ENCODE data around the gene CLIP4.

CLIP4 gene

DNA sequence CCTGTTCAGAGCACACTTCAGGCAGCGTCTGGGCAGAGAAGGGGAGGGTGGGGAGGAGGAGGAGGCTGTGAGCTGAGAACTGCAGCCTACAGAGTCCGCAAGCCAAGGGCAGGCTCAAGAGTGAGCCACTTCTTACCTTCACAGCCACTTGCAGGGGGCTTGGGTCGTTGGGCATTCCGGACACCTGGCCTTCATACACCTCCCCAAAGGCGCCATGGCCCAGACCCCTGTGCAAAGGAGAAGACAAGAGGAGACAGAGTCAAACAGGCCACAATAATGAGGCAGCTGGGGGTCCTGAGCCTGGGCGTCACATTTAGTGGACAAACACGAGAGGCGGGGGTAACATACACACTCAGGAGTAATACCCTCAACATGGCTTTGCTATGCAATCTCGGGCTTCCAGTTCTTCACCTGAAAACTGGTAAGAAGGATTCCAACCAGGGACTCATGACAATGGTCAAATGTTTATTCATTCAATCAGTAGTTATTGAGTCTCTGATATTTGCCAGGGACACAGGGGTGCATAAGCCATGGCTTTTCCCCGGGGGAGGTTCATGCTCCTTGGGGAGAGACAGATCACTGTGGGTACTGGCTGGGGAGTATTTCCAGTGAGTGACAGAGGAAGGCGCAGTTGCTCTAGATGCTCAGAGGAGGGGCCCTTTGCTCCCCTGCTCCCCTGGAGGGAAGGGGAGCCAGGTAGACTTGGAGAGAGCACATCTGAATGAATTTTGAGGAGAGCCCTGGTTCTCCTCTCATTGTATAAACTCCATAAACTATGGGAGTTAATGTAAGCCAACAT is 107.4 kb downstream of the CLIP4 start:
- no peak for DNase-seq (ENCODE audit: low spot score)

DNA sequence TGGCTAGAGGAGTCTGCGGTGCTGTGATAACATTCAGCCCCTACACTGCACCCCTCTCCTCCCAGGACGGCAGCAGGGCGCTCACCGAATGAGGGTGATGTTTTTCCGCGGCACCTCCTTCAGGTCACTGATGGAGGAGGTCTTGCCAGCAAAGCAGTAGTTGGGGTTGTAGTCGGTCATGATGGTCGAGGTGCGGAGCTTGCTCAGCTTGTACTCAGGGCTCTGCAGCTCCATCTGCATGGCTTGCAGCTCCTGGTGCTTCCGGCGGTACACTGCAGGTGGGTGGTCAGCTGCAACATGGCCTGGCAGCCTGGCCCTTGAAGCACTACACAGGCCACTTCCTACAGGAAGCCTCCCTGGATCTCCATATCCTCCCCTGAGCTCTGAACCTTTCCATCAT is 108.0 kb downstream of the CLIP4 start:
- no peak for DNase-seq (ENCODE audit: low spot score)

DNA sequence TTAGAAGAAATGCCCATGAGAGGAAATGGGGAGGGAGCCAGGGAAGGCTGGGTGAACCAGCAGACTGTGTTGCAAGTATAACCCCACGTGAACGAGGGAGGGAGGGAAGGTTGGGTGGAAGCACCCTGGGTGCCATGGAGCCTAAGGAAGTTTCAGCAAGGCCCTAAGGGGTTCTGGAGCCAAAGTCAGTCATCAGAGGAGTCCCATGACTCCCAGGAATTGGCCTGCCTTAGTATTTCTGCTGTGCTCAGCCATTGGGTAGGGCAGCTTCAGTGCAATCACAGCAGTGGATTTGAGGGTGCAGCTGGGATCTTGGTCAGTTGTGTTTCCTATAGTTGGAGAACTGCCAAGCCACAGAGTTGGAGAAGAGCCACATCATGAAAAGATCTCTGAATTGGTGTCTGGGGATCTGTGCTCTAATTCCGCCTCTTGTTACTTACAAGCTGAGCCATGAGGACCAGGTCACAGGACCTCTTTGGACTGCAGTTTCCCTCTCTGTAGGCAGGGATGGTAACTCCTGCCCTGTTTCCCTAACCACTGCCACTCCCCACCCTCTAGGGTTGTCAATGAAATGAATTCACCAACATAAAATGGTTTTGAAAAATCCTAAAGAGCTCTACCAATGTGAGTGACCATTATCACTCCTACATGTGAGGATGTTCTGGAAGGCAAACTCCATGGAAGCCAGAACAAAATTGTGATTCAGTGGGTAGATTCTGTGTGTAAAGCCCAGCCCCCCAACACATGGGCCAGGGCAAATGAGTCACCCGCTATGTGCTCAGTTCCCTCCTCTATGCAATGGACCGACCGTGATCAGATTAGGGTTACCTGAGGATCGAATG is 108.9 kb downstream of the CLIP4 start:
- peak; percentile 58 for DNase-seq (ENCODE audit: low spot score)

GRCh38 chr2:29224693-29225551 is 109.7 kb downstream of the CLIP4 start:
- no peak for DNase-seq (ENCODE audit: low spot score)

DNA sequence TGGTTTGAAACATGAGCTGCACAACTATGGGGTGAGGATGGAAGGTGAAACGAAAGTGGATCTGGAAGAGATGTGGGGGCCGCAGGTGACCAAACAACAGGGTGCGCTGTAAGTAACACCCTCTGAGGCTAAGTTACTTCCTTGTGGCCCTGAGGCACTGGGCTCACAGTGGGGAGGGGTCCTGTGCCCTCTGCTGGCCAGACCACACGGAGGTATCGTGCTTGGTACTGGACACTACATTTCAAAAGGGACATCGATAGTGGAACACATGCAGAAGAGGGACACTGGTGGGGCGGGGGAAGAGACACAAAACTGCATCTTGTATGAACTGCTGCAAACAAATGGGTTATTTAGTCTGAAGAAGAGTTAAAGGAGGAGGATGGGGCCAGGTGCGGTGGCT is 110.6 kb downstream of the CLIP4 start:
- DNase-seq (ENCODE audit: low spot score): no peak

DNA sequence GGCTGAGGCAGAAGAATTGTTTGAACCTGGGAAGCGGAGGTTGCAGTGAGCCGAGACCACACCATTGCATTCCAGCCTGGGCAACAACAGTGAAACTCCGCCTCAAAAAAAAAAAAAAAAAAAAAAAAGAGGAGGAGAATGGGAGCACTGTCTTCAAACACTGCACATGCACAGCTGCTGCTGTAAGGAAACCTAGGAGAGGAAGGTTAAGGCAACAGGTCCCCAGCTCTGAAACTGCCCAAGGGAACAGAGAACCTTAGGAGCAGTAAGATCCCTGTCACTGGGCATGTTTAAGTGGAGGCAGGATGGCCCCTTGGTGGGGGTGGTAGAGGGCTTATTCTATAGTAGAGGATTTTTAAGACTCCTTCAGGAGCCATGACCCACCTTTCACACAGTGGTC is 111.2 kb downstream of the CLIP4 start:
- DNase-seq (ENCODE audit: low spot score): no peak

DNA sequence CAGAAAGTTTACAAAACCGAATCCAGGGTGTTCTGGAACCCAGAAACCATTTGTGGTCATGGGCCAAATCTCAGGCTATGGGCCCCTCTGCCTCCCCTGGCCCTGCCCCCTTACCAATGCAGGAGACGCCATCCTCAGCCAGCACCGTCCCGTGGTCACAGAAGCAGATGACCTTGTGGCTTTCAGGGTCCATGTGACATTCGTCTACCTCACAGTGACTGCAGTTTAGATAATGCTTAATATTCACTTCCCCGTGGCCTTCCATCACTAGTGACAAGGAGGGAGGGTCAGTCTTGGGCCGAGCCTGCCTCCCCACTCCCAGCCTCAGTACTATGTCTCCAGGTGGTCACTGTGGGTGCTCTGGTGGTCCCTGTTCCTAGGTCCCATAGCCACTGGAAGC is 111.6 kb downstream of the CLIP4 start:
- DNase-seq (ENCODE audit: low spot score): no peak

- peak; percentile 45 for DNase-seq (ENCODE audit: low spot score)
Measured at GRCh38 chr2:29227935-29228675, 112.9 kb downstream of the CLIP4 start.

GRCh38 chr2:29228947-29229346 is 113.7 kb downstream of the CLIP4 start:
- no peak for DNase-seq (ENCODE audit: low spot score)

DNA sequence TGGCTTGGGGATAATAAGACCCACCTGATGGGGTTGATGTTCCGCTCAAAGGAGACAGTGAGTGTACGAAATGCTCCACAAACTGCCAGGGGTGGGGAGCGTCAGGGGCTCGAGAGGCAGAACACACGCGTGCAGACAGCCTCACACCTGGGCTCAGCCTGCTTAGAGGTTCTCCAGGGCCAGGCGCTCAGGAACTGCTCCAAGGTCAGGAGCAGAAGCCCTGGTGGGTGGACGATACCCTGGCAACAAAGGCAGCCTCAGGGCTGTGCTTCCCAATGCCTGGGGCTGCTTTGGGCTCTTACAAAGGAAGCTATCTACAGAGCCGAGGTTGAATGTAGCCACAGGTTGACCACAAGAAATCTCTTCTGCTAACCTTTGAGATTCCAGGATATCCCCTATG is 114.4 kb downstream of the CLIP4 start:
- DNase-seq (ENCODE audit: low spot score): no peak

DNA sequence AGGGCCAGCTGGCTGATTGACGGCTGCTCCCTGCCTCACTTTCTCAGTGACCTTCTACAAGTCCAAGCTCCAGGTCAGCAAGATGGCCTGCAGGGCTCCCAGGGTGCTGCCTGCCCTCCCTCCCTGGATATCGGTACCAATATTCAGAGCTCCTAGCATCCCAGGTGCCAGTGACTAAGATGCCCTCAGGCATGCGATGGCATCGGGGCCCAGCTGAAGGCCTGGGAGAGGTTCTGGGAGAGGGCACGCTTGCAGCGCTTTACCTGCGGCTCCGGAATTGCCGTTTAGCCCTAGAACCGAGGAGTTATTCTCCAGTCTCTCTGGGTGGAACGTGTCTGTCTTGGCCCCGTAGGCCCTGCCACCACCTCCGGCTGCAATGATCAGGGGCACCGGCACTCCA is 116.8 kb downstream of the CLIP4 start:
- no peak for DNase-seq (ENCODE audit: low spot score)

DNA sequence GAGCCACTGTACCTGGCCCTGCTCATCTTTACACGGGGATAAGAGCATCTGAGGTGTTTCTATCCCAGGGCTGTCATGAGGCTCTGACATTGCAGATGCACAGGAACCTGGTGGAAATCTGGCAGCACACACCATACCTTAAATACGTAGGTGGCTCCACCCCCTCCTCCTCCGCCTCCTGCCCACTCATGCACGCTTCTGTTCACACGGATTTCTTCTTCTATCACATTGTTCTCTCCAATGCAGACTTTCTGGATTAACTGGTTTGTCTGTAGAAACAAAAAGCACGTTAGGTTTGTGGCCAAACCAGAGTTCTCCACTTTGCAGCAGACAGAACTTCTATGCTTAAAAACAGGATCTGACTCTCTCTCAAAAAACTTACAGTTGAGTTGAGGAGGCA is 118.2 kb downstream of the CLIP4 start:
- no peak for DNase-seq (ENCODE audit: low spot score)

GRCh38 chr2:29235411-29235810 is 120.2 kb downstream of the CLIP4 start:
- DNase-seq (ENCODE audit: low spot score): no peak

GRCh38 chr2:29236074-29236473 is 120.9 kb downstream of the CLIP4 start:
- DNase-seq (ENCODE audit: low spot score): no peak

GRCh38 chr2:29238497-29238896 is 123.3 kb downstream of the CLIP4 start:
- DNase-seq (ENCODE audit: low spot score): peak; percentile 75
